Aorta (tissue), 5 donors: Measurements from ENCODE around the gene HSD17B12. TPM values are rescaled to one million over a fixed set of nuclear protein-coding genes. Genes with fewer than 3 reads are reported as not detected.
A peak's percentile ranks its signal among the peaks of the same experiment; 100 is the strongest.

Source experiments
- ATAC-seq: fragments of 200-7000 bp; cut with Tn5 transposase; one replicate; pipeline ENCODE4 v1.9.1; 2022; ENCODE audit warnings: moderate library complexity; ENCODE audit not compliant: low FRiP score
- DNase-seq, 2 donors: peaks; one replicate each; pipeline ENCODE4 v3.0.0-alpha.2; 2020
- H3K27ac ChIP-seq, 2 donors: one replicate each; pipeline ENCODE4 v1.5.1; 2013; ENCODE audit warnings: low read length in 2 of 2, mild to moderate bottlenecking in 2 of 2, moderate library complexity in 2 of 2, control low read depth in 1 of 2, inconsistent platforms in 1 of 2, low read depth in 1 of 2
- H3K27me3 ChIP-seq, 2 donors: one replicate each; pipeline ENCODE4 v1.6.1; 2013; ENCODE audit warnings: control low read depth in 1 of 2, low read length in 1 of 2, mild to moderate bottlenecking in 1 of 2, moderate library complexity in 1 of 2; ENCODE audit not compliant: insufficient read depth in 2 of 2, control insufficient read depth in 1 of 2
- H3K36me3 ChIP-seq, 2 donors: one replicate each; pipeline ENCODE4 v1.6.1; 2013; ENCODE audit warnings: control low read depth in 1 of 2, low read length in 1 of 2, mild to moderate bottlenecking in 1 of 2; ENCODE audit not compliant: insufficient read depth in 2 of 2, control insufficient read depth in 1 of 2
- H3K4me1 ChIP-seq, 2 donors: one replicate each; pipeline ENCODE4 v1.6.1; 2013; ENCODE audit warnings: low read length in 2 of 2, control low read depth in 1 of 2, mild to moderate bottlenecking in 1 of 2, moderate library complexity in 1 of 2; ENCODE audit not compliant: insufficient read depth in 2 of 2, control insufficient read depth in 1 of 2
- H3K4me3 ChIP-seq, 2 donors: one replicate each; pipeline ENCODE4 v1.5.1; 2013; ENCODE audit warnings: low read length in 2 of 2, control low read depth in 1 of 2, mild to moderate bottlenecking in 1 of 2
- H3K9me3 ChIP-seq: one replicate; pipeline ENCODE4 v1.6.1; 2013; ENCODE audit warnings: mild to moderate bottlenecking, low read length; ENCODE audit not compliant: control insufficient read depth
- WGBS, 2 donors: extraction: QIAGEN DNeasy Blood & Tissue Kit; methylation state at CpG; one replicate each; pipeline ENCODE4 v1.1.7; 2013; 5-methylcytosine and 5-hydroxymethylcytosine counted together
- intact Hi-C, 2 donors: fragments of 100-400 bp; cut with DNase I; formaldehyde crosslinking; loops; one replicate each; pipeline versions ENCODE4 v1.14.2 to v1.15.0; 2022
- long read RNA-seq, 2 donors: library from polyadenylated mRNA; unstranded; transcript quantifications; one replicate each; pipeline ENCODE4 v2.0.0, GENCODE V29; 2020 to 2021
- polyA plus RNA-seq, 2 donors: library from polyadenylated mRNA; stranded (reverse); fragments of 200-250 nt; gene quantifications; one replicate each; pipeline ENCODE4 v1.2.3, GENCODE V29; 2013
- total RNA-seq, 2 donors: library from RNA; stranded (reverse); fragmentation: NEBNext Ultra II Directional; extraction: Animal tissue kit (Norgen Biotek cat#: 25700); gene quantifications; one replicate each; pipeline ENCODE4 v1.2.1, GENCODE V29; 2021
- donor health status: healthy with polysubstance abuse.
- donor health status: Bipolar disorder and iron deficiency.
- donor health status: DM: no; HTN: no; CAD: no.
- donor health status: DM: no; HTN: no; CAD: no.
- donor health status: DM: yes; HTN: yes; CAD: no.

HSD17B12 gene
- total RNA-seq (100 to 1,000 TPM; 106 to 108 TPM), polyA plus RNA-seq (10 to 100 TPM; 62.2 to 68.5 TPM)
- long read RNA-seq, donor 1, full-length matches to known transcripts, result 238 of 289 reads
- long read RNA-seq, donor 1, partial matches to known transcripts, result 23 of 289 reads
- long read RNA-seq, donor 1, other reads (novel, unspliced or antisense), result 28 of 289 reads
- long read RNA-seq, donor 2, full-length matches to known transcripts, result 53 of 71 reads
- long read RNA-seq, donor 2, partial matches to known transcripts, result 7 of 71 reads
- long read RNA-seq, donor 2, other reads (novel, unspliced or antisense), result 11 of 71 reads

DNA sequence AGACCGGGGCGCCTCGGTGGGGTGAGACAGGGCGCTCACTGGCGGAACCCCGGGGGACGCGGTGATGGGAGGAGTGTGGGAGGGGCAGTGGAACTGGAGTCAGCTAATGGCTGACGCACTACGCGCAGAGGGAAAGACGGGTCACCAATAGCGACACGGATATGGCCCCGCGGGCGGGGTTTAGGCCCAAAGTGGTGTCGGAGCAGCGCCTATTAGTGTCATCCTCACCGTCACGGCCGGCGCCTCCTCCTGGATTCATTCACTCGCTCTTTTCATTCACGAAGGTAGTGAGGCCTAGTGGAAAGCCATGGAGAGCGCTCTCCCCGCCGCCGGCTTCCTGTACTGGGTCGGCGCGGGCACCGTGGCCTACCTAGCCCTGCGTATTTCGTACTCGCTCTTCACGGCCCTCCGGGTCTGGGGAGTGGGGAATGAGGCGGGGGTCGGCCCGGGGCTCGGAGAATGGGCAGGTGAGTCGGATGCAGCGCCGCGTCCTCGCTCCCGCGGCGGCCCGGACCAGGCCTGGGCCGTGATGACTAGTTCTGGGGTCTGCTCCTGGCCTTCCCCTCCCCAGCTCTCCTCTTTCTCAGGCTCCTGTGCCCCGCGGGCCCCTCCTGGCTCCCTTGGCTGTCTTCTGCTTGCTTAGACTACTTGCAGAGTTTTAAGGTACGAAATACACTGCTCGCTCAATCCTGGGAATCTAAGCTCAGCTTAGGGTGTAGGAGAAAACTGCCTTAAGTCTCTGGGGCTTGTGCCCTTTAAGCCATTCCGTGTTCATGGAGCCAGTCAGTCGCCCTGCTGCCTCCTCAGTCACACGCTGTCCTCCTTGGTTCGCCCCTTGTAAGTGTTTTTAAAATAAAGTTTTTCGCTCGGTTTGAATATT lies at the start of gene HSD17B12:
TSS of gene HSD17B12 (plus strand) at position 218 of the 880 bp plus-strand sequence. CDS start at position 308, 90 bp downstream.
- Histone ChIP-seq H3K27me3 (no peaks in the 10 kb centered on the region), H3K4me3 (peak within 1 kb of the TSS; percentile 40 to 92), H3K36me3 (no peaks in the 10 kb centered on the region), H3K9me3 (no peaks in the 10 kb centered on the region), H3K27ac (peak within 1 kb of the TSS; percentile 63 to 71), H3K4me1 (peaks cover 0 to 1% of the 10 kb centered on the region in 2 donors)
- 0% methylated on average over 62 of the region's 62 CpGs for WGBS, 2 donors
- ATAC-seq (peak; percentile 100), DNase-seq (peak; percentile 100)
- intact Hi-C loops, result loop anchor here (2.0 to 5.0 kb wide), 3 partner anchors 33 to 56 kb away; no protein-coding TSS in a partner anchor

DNA sequence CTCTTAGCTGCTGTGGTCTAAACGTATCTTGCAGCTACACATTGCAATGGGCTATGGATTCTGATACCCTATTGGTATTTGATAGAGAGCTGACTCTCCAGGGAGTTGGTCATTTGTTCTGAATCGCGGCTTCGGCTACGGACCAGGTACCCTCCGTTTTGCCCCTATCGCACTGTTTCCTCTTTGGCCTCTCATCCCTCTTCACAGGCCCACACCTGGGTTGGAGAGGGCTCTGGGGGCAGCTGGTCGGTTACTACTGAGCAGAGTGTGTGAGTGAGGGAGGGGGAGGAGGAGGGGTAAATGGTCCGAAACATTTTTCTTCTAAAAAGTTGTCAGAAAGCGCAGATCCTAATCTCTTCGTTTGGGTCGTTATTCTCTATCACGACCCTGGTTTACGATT lies 48.8 kb upstream of the HSD17B12 start:
- no peak overlapping the region for H3K27ac ChIP-seq
- DNase-seq, result no peak
- ATAC-seq, result no peak
- H3K9me3 ChIP-seq, result no peaks in the 10 kb centered on the region
- no peaks in the 10 kb centered on the region for H3K36me3 ChIP-seq
- H3K4me1 ChIP-seq, result no peaks in the 10 kb centered on the region
- H3K27me3 ChIP-seq, result no peaks in the 10 kb centered on the region
- no peak overlapping the region for H3K4me3 ChIP-seq
- 22 to 26% methylated on average over 14 of the region's 14 CpGs for WGBS, 2 donors
- intact Hi-C loops, result no loop called here

DNA sequence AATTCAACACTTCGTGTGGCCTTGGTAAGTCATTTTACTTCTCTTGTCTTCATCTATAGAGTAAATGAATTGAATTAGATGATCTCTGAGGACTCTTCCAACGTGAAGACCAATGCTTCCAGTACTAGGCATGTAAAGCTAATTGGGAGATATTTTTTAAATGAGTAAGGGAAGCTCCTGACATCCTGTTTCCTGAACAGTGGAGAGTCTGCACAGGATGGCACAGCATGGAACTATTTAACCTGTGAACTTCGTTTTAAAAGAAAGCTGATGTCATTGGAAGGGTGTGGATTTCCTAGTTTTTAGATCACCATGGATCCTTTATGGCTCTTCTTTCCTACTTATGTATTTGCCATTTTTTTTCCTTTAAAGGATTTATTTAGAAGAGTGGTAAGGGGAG lies 48.4 kb upstream of the HSD17B12 start:
- Histone ChIP-seq H3K27me3 (no peaks in the 10 kb centered on the region), H3K9me3 (no peaks in the 10 kb centered on the region), H3K4me1 (no peaks in the 10 kb centered on the region), H3K27ac (no peak overlapping the region), H3K4me3 (no peak overlapping the region), H3K36me3 (no peaks in the 10 kb centered on the region)
- intact Hi-C loops, result no loop called here
- DNase-seq (no peak), ATAC-seq (no peak)
- WGBS, 2 donors, result 14 to 18% methylated on average over 3 of the region's 3 CpGs

DNA sequence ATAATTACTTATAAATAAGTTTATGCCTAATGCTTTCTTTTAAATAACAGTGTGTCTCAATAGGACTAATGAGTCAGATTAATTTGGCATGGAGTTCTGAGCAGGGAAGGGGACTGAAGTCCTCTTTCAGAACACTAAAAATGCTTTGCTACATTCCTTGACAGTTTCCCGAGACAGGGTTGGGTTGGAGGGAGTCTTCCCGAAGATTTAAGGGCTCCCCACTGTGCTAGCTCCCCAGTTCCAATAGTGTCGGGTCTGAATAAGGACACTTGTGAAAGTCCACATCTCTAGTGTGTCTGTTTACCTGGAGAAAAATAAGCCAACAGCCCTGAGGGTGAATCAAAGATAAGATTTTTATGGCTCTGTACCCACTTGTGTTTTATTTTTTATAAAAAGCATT lies 41.8 kb upstream of the HSD17B12 start:
- no peaks in the 10 kb centered on the region for H3K4me1 ChIP-seq
- ATAC-seq, result no peak
- 12% methylated on average over 3 of the region's 3 CpGs for WGBS, 2 donors
- no peaks in the 10 kb centered on the region for H3K36me3 ChIP-seq
- no peak for DNase-seq
- H3K27ac ChIP-seq, result no peak overlapping the region
- no peak overlapping the region for H3K4me3 ChIP-seq
- no peaks in the 10 kb centered on the region for H3K9me3 ChIP-seq
- intact Hi-C loops, result no loop called here
- peaks cover 0 to 2% of the 10 kb centered on the region in 2 donors for H3K27me3 ChIP-seq

DNA sequence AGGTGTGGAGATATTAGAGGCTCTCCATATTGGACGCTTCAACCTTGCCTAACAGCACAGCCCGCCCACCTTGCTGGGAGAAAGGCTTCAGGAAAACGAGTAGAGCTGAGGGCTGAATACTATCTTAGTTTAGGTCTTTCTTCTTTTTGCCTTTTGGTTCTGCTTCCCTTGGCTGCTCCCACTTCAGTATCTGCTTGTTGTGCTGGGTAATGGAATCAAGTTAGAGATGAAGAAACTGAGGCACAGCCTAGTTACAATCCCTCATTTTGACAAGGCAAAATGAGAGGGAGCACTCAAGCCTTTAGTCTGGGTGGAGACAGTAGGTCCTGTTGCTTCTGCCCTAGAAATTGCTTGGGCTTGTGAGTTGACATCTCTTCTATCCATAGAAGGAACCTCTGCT lies 41.3 kb upstream of the HSD17B12 start:
- Histone ChIP-seq H3K27me3 (peaks cover 0 to 2% of the 10 kb centered on the region in 2 donors), H3K27ac (no peak overlapping the region), H3K36me3 (no peaks in the 10 kb centered on the region), H3K4me1 (no peaks in the 10 kb centered on the region), H3K9me3 (no peaks in the 10 kb centered on the region), H3K4me3 (no peak overlapping the region)
- intact Hi-C loops, result no loop called here
- no peak for DNase-seq
- no peak for ATAC-seq
- WGBS, 2 donors, result 44 to 48% methylated on average over 3 of the region's 3 CpGs

DNA sequence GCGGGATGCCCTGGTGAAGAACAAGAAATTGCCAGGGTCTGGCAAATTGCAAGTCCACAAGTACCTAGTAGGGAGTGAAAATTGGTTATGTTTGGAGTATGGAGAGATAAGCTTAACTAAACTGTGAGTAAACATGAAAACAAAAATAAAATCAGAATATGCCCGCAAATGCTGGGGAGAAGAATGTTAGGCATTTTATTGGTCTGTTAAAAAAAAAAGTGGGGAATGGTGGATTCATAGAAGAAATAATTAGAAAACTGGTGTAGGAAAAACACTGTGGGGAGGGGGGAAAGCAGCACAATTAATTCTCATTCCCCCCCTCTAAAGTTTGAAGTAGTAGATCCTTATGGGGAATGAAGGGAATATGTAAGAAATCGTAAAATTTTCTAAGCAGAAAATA lies 40.6 kb upstream of the HSD17B12 start:
- intact Hi-C loops, result loop anchor here (5.0 kb wide), 2 partner anchors 47 to 97 kb away; no protein-coding TSS in a partner anchor
- no peak overlapping the region for H3K27ac ChIP-seq
- DNase-seq, result no peak

DNA sequence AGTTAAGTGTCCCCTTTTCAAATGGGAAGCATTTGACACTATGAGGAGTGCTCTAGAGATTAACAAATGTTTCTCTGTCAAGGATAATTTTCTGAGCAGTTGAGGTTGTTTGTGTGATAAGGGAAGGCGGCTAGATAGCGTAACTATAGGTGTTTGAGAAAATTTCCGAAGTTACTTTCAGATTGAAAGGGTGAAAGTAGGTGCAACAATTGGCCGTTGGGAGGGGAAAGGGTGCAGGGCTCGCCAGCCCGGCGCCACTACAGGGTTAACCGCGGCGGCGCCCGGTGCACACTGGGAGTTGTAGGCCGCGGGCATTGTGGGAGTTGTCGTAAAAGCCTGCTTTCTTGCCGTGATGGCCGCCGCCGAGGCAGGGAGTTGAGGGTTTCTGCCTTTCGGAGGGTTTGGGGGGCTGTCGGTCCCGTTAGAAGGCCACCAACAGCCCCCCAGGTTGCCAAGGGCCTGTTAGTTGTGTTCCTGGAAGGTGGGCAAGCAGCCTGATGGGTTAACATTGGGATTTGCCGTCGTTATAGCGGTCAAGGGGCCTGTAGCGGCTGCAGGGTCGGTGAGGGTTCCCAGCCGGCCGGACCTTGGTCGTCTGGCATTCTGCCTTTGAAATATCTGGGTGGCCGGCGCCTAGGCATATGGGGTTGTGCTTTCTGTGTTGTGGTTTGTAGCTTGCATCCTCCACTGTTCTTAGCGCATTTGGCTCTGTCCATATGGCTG lies 36.5 kb upstream of the HSD17B12 start:
- H3K27ac ChIP-seq, result no peak overlapping the region
- H3K9me3 ChIP-seq, result no peaks in the 10 kb centered on the region
- H3K4me1 ChIP-seq, result peaks cover 0 to 6% of the 10 kb centered on the region in 2 donors
- ATAC-seq (peak; percentile 99), DNase-seq (peak; percentile 90 to 94)
- 0 to 1% methylated on average over 33 of the region's 33 CpGs for WGBS, 2 donors
- H3K27me3 ChIP-seq, result no peaks in the 10 kb centered on the region
- H3K36me3 ChIP-seq, result no peaks in the 10 kb centered on the region
- intact Hi-C loops, result loop anchor here (5.0 kb wide), 2 partner anchors 43 to 93 kb away; no protein-coding TSS in a partner anchor
- peak overlapping the region; percentile 79 to 94 for H3K4me3 ChIP-seq

More for the DNA sequence above, 40.6 kb upstream of the HSD17B12 start:
- Histone ChIP-seq H3K9me3 (no peaks in the 10 kb centered on the region), H3K4me1 (peaks cover 0 to 4% of the 10 kb centered on the region in 2 donors), H3K4me3 (no peak overlapping the region), H3K27me3 (peaks cover 0 to 2% of the 10 kb centered on the region in 2 donors), H3K36me3 (no peaks in the 10 kb centered on the region)
- 70 to 73% methylated on average over 3 of the region's 3 CpGs for WGBS, 2 donors
- no peak for ATAC-seq

DNA sequence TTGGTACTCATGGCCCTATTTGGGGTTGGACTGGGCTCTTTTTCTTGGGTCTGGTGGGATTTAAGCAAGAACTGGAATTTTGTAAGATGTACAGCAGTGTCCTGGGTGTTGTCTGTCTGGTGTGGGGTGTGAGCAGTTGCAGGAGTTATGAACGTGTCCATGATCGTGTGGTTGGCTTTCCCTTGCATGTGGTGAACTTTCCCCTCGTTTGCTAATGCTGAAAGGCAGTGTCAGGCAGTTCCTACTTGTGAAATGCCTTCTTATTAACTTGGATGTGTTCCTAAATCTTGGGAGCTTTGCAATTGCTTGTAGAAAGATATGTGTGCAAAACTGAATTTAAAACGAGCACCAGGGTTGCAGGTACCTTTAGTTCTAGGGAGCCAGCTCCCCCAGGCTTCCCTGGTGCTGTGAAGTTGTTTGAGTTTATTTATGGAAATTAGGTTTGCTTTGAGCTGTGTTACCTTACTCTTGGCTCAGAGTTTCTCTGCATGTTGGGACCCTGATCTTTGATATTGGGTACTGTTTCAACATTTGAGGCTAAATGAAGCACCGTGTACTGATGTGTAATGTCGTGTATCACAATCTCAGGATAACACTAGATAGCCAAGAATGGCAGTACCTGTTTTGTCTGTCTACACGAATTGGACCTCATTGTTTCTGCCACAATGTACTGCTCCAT lies 35.8 kb upstream of the HSD17B12 start:
- Histone ChIP-seq H3K36me3 (no peaks in the 10 kb centered on the region), H3K4me3 (peak overlapping the region; percentile 79 to 94), H3K27ac (no peak overlapping the region), H3K4me1 (peaks cover 0 to 6% of the 10 kb centered on the region in 2 donors), H3K9me3 (no peaks in the 10 kb centered on the region), H3K27me3 (no peaks in the 10 kb centered on the region)
- ATAC-seq, result peak; percentile 24
- intact Hi-C loops, result loop anchor here (5.0 kb wide), 3 partner anchors 38 to 93 kb away; partner anchors contain the start of gene HSD17B12 (in 1 of the 2)
- WGBS, 2 donors, result 22 to 24% methylated on average over 7 of the region's 7 CpGs
- DNase-seq, result no peak
